GM12892 (cell line): ENCODE data around the gene EDN2.

Experiments
- POLR2A ChIP-seq: IDR thresholded peaks from 2 replicates; pipeline ENCODE4 v1.6.1; 2011; ENCODE audit warnings: low read depth, low read length, control low read depth
- POLR2AphosphoS5 ChIP-seq: IDR thresholded peaks from 2 replicates; pipeline ENCODE4 v1.6.1; 2011; ENCODE audit warnings: low read depth, low read length, control low read depth
- TAF1 ChIP-seq: IDR thresholded peaks from 2 replicates; pipeline ENCODE4 v1.6.1; 2011; ENCODE audit warnings: low read depth, mild to moderate bottlenecking, control low read depth, low read length, borderline replicate concordance

DNA sequence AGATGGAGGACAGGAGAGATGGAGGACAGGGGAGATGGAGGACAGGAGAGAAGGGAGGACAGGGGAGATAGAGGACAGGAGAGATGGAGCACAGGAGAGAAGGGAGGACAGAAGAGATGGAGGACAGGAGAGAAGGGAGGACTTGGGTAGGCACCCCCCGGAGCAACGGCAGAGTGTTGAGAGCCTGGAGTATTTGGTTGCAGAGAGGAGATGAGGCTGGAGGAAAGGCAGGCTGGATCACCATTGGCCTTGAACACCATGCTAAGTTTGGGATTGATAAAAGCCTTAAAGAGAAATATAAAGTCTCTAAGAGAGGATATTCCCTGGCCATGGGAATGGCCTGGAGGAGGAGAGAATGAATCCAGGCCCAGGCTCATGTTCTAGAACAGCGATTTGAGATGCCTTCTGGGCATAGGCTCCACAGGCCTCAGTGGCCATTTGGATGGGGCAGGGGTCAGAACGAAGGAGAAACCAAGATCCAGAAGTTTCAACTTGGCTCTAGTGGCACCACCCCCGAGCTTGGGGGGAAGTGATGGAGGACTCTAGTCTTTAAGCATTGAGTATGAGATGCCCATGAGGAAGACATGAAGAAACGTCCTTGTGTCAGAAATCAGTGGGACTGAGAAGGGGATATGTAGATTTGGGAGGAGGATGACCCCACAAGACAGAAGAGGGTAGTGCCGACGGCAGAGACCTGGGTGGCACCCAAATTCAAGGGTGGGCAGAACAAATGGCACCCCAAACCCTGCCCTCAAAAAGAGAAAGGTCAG lies 47.9 kb upstream of the EDN2 start:
- no peak for TF ChIP-seq POLR2A
- no peak for TF ChIP-seq TAF1
- TF ChIP-seq POLR2AphosphoS5, result no peak
